GM18519 (cell line): ENCODE measurements around the gene MIEF1.
"Not testable (repeated sequence)": the region's sequence is repeated elsewhere in the genome, so short reads cannot be mapped to it uniquely, and the experiment has no call there.

Experiments used
- ATAC-seq: cut with Tn5 transposase; IDR thresholded peaks from one replicate; pipeline ENCODE4 v1.9.1; 2021; ENCODE audit warnings: mild to moderate bottlenecking, moderate library complexity; ENCODE audit not compliant: unreplicated experiment, low FRiP score

Gene MIEF1

GRCh38 chr22:39511226-39511625 lies 9.1 kb downstream of the MIEF1 start:
- no peak for ATAC-seq

GRCh38 chr22:39512026-39512425 lies 9.9 kb downstream of the MIEF1 start:
- ATAC-seq, result no peak

DNA sequence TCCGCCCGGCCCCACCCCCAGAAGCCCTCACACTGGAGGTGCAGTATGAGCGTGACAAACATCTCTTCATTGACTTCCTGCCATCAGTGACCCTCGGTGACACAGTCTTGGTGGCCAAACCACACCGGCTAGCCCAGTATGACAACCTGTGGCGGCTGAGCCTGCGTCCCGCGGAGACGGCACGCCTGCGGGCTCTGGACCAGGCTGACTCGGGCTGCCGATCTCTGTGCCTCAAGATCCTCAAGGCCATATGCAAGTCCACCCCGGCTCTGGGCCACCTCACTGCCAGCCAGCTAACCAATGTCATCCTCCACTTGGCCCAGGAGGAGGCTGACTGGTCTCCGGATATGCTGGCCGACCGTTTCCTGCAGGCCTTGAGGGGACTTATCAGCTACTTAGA lies 11.7 kb downstream of the MIEF1 start:
- no peak for ATAC-seq

GRCh38 chr22:39514373-39514973 lies 12.4 kb downstream of the MIEF1 start:
- no peak for ATAC-seq

- ATAC-seq, result no peak
Measured at GRCh38 chr22:39515266-39516050, 13.4 kb downstream of the MIEF1 start.

- no peak for ATAC-seq
Measured at GRCh38 chr22:39517470-39517869, 15.4 kb downstream of the MIEF1 start.

- no peak for ATAC-seq
Measured at GRCh38 chr22:39518144-39518786, 16.2 kb downstream of the MIEF1 start.

DNA sequence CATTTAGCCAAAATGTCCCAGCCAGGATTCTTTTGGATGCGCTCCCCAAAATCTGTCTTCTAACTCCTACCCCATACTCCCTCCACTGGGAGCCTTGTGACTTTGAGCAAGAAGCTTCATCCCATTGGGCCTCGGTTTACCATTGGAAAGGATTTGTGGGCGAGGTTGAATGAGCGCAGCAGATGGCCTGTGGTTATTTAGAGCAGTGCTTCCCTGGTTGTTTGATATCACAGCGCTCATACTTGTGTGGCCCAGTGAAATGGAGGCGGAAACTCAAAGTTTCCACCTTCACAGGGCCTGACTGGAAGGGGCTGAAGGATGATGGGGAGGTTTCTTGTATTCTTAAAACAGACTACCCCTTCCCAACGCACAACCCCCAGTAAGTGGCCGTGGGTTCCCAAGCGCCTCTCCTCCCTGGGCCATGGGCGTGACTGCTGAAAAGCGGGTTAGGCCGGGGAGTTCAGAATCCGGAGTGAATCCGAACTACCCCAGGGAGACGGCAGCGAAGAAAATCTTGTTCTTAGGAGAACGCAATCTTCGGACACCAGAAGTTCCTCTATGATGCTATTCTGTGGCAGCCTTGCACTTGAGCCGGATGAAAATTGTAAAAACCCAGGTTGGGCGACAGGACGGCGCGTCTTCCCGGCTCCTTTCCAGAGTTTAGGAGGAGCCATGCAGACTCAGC lies 17.0 kb downstream of the MIEF1 start:
- no peak for ATAC-seq

DNA sequence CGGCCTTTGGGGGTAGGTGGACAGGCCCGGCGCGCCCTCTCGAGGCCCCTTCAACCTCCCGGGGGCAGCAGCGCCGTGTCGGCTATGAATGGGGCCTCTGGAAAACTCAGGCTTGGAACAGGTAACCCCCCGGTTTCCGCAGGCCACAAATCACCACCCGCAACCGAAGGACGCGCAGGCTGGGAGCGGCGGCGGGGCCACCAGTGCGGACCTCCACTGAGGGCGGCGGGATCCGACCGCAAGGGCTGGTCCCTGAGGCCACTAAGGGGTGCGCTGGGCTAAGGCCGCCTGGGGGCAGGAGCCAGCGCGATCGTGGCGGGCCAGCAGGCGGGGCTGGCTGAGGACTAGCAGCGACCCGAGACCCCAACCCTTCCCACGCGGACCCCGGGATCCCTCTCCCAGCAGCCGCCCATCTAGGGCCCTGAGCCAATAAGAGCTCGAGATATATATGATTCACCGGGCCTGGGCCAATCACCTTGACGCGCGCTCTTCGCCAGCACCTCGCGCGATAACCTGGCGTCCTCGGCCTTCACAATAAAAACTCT lies 17.7 kb downstream of the MIEF1 start:
- peak; percentile 60 for ATAC-seq

DNA sequence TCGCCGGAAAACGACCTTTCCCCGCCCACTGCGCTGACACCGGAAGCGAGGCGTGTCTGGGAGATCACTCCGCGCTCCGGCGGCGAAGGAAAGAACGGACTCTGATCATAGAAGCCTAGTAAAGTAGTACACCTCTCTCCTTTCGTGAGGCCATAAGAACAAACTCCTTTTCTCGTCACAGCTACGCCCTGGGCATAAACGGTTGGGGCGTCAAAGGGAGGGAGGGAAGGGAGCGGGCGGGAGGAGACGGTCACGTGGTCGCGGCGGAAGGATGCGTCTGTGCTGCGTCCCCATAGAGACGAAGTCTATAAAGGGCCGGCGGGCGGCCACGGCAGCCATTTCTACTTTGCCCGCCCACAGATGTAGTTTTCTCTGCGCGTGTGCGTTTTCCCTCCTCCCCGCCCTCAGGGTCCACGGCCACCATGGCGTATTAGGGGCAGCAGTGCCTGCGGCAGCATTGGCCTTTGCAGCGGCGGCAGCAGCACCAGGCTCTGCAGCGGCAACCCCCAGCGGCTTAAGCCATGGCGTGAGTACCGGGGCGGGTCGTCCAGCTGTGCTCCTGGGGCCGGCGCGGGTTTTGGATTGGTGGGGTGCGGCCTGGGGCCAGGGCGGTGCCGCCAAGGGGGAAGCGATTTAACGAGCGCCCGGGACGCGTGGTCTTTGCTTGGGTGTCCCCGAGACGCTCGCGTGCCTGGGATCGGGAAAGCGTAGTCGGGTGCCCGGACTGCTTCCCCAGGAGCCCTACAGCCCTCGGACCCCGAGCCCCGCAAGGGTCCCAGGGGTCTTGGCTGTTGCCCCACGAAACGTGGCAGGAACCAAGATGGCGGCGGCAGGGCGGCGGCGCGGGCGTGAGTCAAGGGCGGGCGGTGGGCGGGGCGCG lies 18.4 kb downstream of the MIEF1 start, which contains the start of gene ATF4:
TSS of gene ATF4 (plus strand) at position 337 of the 880 bp plus-strand sequence. CDS start 884 bp downstream, outside the sequence.
- peak; percentile 21 for ATAC-seq

GRCh38 chr22:39521106-39521885 lies 19.2 kb downstream of the MIEF1 start:
- not testable (repeated sequence) for ATAC-seq

DNA sequence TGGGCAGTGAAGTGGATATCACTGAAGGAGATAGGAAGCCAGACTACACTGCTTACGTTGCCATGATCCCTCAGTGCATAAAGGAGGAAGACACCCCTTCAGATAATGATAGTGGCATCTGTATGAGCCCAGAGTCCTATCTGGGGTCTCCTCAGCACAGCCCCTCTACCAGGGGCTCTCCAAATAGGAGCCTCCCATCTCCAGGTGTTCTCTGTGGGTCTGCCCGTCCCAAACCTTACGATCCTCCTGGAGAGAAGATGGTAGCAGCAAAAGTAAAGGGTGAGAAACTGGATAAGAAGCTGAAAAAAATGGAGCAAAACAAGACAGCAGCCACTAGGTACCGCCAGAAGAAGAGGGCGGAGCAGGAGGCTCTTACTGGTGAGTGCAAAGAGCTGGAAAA lies 20.0 kb downstream of the MIEF1 start:
- not testable (repeated sequence) for ATAC-seq

DNA sequence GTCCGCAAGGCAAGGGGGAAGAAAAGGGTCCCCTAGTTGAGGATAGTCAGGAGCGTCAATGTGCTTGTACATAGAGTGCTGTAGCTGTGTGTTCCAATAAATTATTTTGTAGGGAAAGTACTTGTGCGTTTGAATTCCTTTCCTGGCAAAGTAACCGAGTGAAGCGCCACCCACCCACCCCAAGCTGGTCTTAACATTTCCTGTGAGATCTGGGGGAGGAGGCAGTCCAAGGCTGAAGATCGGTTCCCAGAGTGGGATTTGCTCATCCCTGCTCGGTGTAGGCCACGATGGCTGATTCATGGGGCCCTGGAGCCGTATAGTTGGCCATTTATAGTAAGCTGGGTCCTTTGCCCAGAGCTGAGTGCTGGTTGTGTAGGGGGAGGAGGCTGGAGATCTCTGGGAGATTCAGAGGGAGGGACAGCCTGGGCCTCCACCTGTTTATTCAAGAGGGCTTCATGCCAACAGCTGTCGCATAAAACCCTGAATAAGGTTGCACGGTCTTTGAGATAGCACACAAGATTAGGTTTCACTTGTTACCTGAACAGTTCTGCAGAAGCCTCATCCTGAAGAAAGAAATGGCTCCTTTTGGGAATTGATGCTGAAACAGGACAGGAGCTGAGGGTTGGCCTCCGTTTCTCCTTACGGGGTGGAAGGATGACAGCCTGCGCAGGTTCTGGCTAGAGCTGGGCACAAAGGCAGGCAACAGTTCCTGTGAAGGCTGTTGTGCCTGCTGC lies 20.6 kb downstream of the MIEF1 start:
- no peak for ATAC-seq

DNA sequence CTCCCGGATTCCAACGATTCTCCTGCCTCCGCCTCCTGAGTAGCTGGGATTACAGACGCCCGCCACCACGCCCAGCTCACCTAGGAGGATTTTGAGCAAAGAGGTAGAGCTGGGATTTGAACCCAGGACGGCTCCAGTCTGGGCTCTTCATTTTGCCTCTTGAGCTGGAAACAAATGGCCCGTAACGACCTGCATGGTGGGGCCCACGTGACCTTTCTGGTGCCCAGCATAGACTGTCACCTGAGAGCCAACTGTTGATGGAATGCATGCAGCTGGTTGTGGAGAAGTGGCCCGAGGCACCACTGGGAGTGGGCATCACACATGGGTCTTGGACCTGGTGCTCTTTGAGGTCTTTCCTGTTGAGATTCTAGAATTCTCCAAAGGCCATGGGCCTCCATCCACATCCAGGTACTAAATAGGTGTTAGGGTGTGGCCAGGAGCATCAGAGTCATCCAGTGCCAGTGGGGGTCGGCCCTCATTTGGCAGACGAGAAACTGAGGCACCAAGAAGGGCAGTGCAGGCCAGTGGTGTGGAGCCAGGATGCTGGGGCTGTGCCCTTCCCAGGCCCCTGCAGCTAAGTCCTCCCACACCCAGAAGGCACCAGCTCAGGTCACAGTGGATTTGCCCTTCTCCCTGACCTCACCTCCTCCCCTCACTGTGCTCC lies 22.1 kb downstream of the MIEF1 start:
- ATAC-seq, result no peak

DNA sequence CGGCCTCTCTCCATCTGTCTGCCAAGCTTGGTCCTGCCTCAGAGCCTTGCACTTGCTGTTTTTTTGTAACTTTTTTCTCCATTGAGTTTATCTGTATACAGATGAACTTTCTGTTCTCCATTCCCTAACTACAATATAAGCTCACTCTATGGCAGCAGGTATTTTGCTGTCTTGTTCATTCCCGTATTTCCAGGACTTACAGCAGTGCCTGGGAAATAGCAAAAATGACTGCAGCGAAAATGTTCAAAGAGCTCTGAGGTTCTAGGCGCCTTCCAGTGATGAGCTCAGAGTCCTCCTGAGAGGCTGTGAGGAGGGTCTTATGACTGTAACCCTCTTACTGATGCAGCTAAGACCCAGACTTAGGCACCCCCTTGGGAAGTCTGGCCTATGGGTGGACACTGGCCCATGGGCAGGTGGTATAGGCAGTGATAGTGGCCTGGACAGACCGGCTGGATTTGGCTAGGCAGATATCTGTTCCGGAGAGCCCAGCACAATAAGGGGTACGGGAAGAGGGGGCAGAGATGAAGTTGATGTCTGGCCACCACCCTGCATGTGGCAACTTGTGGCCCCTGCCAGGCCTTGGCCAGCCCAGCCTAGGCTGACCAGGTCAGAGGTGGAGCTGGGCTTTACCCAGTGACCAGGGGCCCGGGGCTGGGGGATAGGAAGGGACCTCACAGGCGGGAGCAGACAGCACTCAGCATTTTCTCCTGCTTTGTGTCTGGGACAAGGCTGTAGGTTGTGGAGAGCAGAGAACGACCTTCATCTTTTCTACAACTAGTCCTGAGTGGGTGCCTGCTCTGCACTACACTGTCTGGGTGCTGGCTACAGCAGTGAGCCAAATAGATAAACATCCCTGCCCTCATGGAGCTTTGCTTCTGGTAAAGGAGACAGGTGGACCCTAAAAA lies 22.9 kb downstream of the MIEF1 start:
- ATAC-seq, result no peak

- no peak for ATAC-seq
Measured at GRCh38 chr22:39525658-39525975, 23.5 kb downstream of the MIEF1 start.

DNA sequence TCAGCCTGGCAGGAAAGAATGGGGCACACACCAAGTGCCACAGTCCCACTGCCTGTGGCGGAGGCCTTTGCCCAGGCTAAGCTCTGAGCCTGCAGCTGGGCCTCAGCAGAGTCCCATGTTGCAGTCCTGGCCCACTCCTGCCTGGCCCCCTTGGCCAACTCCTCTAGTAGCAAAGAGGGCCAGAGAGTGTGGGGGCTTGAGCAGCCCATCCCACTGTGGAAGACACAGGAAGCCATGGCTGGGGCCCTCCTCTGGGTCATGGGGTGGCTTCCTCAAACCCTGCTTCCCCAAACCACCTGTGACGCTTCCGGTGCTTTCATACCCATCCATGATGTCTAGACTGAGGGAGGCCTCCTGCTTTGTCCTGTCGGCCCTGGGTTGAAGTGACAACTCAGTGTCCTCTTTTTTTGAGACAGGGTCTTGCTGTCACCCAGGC lies 24.7 kb downstream of the MIEF1 start:
- no peak for ATAC-seq
